Measurements from ENCODE around the gene PLCG2. TPM values are rescaled to one million over a fixed set of nuclear protein-coding genes. Genes with fewer than 3 reads are reported as not detected.

The PLCG2 gene
- total RNA-seq, 1 donor = 31.9 TPM

DNA sequence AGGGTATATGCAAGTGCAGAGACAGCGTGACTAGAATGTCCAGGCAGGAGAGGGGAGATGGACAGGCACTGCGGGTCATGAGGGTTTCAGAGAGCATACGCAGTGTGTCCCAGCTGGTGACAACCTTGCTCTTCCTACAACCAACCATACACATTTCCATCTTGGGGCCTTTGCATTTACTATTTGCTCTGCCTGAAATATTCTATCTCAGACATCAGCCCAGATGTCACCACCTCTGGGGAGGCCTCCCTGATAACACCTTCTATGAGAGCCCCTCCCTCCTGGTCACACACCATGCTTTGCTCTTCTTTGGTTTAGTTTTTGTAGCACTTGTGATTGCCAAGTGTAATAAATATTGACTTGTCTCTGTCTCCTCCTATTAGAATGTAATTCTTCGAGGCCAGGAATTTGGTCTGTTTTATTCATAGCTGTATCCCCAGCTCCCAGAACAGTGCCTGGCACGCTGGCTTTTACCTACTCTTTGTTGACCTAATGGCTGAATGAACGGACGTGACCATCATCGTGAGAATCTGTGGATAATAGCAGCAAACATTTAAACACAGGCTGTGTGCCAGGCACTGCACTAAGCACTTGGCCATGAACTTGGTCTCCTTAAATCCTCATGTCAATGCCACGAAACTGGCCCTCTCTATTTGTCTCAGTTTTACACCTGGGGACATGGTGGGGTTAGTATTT, 51.9 kb downstream of the PLCG2 start:
- H3K4me1 ChIP-seq (ENCODE audit: insufficient read depth, low read length) = peaks cover 99% of the 10 kb centered on the region
- no peaks in the 10 kb centered on the region for H3K9me3 ChIP-seq (ENCODE audit: low read depth, low read length)
- H3K4me3 ChIP-seq (ENCODE audit: low read length) = no peak overlapping the region
- no peaks in the 10 kb centered on the region for H3K27me3 ChIP-seq (ENCODE audit: insufficient read depth, low read length)

DNA sequence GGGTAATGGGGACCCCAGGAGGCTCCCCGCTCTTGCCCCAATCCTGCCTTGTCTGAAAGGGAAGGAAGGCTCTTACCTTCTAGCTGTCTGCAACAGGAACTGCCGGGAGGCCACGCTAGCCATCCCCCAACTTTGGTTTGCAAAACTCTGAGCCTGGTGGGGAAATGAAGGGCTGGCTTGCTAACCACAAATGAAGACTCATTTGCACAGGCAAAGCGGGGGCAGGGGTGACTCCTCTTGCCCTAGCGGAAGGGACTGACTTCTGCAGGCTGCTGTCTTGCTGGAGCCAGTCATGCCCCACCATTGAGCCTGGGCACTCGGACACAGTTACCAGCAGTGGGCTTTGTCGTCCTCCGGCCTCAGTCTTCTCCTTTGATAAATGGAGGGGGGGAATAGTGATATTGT, 52.6 kb downstream of the PLCG2 start:
- Histone ChIP-seq H3K9me3 (ENCODE audit: low read depth, low read length) (no peaks in the 10 kb centered on the region), H3K4me3 (ENCODE audit: low read length) (no peak overlapping the region), H3K27me3 (ENCODE audit: insufficient read depth, low read length) (no peaks in the 10 kb centered on the region), H3K4me1 (ENCODE audit: insufficient read depth, low read length) (peaks cover 99% of the 10 kb centered on the region)

DNA sequence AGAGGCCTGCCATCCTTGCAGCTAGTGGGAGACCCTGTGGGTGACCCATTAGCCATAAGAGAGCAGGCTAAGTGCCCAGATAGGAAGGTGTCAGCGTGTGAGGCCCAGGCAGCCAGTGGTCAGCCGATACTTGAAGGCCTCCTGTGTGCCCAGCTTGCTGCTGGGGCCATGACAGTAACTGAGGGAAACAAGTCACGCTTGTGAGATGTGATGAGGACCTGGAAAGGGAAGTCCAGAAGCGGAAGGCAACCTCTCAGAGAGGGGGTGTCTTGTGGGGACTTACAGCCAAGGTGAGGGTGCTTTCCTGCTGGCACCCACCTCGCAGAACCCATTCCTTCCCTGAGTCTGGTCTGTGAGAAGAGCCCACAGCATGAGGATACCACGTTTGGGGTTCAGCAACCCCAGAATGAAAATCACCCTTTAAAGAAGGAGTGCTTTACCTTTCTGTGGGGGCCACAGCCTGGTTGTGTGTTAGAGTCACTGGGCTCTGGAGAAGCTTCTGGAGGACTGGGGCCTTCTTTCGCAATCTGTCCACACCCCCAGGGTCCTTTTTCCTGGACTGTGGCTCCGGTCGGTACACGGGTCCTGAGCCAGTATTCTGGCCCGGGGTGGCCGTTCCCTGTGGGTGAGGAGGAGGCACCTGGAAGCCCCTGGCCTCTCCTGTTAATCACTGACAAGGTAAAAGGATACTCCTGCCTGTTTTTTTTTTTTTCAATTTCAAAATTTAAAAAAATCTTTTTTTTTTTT, 53.9 kb downstream of the PLCG2 start:
- no peaks in the 10 kb centered on the region for H3K9me3 ChIP-seq (ENCODE audit: low read depth, low read length)
- no peak overlapping the region for H3K4me3 ChIP-seq (ENCODE audit: low read length)
- H3K27me3 ChIP-seq (ENCODE audit: insufficient read depth, low read length) = no peaks in the 10 kb centered on the region
- peaks cover 99% of the 10 kb centered on the region for H3K4me1 ChIP-seq (ENCODE audit: insufficient read depth, low read length)

DNA sequence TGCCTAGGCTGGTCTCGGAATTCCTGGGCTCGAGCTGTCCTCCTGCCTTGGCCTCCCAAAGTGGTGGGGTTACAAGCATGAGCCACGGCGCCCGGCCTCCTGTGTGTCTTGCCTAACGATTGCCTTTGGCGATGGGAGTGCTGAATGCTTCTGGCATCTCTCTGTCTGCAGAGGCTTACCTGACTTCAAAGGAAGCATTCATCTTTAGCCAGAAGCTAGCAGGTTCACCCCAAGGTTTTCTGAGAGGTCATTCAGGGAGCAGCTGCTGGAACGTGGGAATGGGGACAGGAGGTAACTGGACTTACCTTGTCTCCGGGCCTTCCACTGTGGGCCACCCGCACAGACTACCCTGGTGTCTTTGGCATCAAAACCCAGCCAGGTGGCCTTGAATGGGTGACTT, 54.7 kb downstream of the PLCG2 start:
- no peaks in the 10 kb centered on the region for H3K9me3 ChIP-seq (ENCODE audit: low read depth, low read length)
- no peaks in the 10 kb centered on the region for H3K27me3 ChIP-seq (ENCODE audit: insufficient read depth, low read length)
- H3K4me1 ChIP-seq (ENCODE audit: insufficient read depth, low read length) = peaks cover 95% of the 10 kb centered on the region
- no peak overlapping the region for H3K4me3 ChIP-seq (ENCODE audit: low read length)

DNA sequence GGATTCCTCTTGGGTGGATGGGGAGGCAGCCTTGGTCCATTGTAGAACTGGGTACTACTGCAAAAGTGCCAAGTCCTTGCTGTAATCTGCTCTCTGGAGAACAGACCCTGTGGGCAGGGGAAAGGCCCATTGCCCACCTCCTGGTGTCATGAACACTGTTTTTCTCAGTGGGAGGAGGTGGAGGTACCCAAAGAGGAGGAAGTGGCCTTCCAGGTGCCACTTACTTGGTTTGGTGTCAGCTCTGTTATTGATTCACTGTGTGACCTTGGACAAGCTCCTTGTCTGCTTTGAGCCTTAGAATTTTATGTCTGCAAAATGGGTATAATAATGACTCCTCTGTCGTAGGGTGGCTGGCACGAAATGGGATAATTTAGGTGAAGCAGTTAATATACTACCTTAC, 55.8 kb downstream of the PLCG2 start:
- Histone ChIP-seq H3K9me3 (ENCODE audit: low read depth, low read length) (no peaks in the 10 kb centered on the region), H3K27me3 (ENCODE audit: insufficient read depth, low read length) (no peaks in the 10 kb centered on the region), H3K4me3 (ENCODE audit: low read length) (no peak overlapping the region), H3K4me1 (ENCODE audit: insufficient read depth, low read length) (peaks cover 89% of the 10 kb centered on the region)

DNA sequence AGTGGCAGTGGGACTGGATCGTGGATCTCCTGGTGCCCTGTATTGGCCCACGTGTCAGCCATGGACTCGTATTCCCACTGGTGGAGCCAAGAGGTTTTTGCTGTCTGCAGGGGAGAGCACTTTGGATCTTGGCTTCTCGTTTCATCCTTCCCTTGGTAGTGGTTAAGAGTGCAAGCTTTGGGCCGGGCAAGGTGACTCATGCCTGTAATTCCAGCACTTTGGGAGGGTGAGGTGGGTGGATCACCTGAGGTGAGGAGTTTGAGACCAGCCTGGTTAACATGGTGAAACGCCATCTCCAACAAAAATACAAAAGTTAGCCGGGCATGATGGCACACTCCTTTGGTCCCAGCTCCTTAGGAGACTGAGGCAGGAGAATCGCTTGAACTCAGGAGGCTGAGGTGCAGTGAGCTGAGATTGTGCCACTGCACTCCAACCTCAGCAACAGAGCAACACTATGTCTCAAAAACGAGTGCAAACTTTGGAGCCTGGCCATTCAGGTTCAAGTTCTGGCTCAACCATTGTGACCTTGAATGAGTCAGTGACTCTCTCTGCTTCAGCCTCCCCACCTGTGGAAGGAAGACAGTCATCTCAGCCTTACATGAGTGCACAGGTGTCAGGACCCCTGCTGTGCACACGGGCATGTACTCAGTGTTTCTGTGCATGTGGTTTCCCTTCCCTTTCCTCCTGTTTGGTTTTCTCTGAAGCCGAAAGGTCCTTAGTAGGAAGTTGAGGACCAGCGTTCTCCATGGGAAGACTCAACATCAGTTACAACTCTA, 57.4 kb downstream of the PLCG2 start:
- peaks cover 86% of the 10 kb centered on the region for H3K4me1 ChIP-seq (ENCODE audit: insufficient read depth, low read length)
- no peaks in the 10 kb centered on the region for H3K9me3 ChIP-seq (ENCODE audit: low read depth, low read length)
- H3K27me3 ChIP-seq (ENCODE audit: insufficient read depth, low read length) = no peaks in the 10 kb centered on the region
- H3K4me3 ChIP-seq (ENCODE audit: low read length) = no peak overlapping the region

DNA sequence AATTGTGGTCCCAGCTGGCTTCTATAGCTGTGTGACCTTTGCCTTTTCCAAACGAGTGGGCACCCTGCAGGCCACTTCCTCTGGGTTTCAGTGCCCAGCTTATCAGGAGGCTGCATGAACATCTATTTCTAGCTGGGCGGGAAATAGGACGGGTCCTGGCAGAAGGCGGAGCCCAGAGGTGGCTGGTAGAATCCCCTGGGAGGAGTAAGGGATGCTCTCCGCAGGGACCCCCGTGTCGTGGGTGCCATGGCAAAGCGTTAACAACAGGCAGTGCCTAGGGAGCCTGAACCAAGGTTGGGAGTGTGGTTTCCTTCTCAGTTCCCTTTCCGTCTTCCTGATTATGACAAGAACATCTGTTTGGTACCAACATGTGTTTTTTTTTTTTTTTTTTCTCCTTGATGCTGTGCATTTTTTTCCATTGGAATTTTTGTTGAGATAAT, 58.2 kb downstream of the PLCG2 start:
- Histone ChIP-seq H3K9me3 (ENCODE audit: low read depth, low read length) (no peaks in the 10 kb centered on the region), H3K27me3 (ENCODE audit: insufficient read depth, low read length) (no peaks in the 10 kb centered on the region), H3K4me1 (ENCODE audit: insufficient read depth, low read length) (peaks cover 86% of the 10 kb centered on the region), H3K4me3 (ENCODE audit: low read length) (no peak overlapping the region)

DNA sequence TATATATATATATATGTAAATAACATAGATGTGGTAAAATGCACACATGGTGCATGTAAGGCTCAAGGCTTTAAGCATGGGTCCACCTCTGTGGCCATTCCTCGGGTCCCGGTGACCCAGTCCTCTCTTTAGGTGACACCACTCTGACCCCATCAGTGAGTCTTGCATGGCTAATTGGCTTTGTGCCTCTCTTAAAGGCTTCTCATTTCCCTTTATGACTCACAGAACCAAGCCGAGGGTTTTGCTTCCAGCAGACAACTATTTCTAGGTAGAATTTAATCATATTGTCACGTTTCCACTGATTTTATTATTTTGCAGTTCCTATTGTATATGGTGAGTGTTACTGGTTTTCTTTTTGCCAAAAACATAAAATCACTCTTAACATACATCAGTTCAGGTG, 59.7 kb downstream of the PLCG2 start:
- no peaks in the 10 kb centered on the region for H3K9me3 ChIP-seq (ENCODE audit: low read depth, low read length)
- no peaks in the 10 kb centered on the region for H3K27me3 ChIP-seq (ENCODE audit: insufficient read depth, low read length)
- peaks cover 84% of the 10 kb centered on the region for H3K4me1 ChIP-seq (ENCODE audit: insufficient read depth, low read length)
- H3K4me3 ChIP-seq (ENCODE audit: low read length) = no peak overlapping the region

DNA sequence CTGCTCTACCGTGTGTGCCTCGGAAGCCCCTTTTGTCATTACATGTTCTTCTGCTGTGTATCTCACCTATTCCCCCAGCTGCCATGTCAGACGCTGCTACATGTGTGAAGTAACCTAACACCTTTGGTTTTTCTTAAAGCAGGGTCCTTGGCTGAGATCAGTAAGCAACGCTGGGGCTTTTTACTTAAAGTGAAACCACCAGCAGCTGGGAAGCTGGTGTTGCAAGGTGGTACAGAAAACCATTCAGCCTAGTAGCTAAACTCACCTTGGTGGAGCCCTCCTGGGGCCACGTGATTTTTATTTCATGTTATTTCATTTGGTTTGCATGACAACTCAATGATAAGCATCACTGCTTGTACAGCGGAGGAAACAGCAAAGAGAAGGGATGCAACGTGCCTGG, 62.6 kb downstream of the PLCG2 start:
- Histone ChIP-seq H3K27me3 (ENCODE audit: insufficient read depth, low read length) (no peaks in the 10 kb centered on the region), H3K9me3 (ENCODE audit: low read depth, low read length) (no peaks in the 10 kb centered on the region), H3K4me1 (ENCODE audit: insufficient read depth, low read length) (peaks cover 62% of the 10 kb centered on the region), H3K4me3 (ENCODE audit: low read length) (no peak overlapping the region)

DNA sequence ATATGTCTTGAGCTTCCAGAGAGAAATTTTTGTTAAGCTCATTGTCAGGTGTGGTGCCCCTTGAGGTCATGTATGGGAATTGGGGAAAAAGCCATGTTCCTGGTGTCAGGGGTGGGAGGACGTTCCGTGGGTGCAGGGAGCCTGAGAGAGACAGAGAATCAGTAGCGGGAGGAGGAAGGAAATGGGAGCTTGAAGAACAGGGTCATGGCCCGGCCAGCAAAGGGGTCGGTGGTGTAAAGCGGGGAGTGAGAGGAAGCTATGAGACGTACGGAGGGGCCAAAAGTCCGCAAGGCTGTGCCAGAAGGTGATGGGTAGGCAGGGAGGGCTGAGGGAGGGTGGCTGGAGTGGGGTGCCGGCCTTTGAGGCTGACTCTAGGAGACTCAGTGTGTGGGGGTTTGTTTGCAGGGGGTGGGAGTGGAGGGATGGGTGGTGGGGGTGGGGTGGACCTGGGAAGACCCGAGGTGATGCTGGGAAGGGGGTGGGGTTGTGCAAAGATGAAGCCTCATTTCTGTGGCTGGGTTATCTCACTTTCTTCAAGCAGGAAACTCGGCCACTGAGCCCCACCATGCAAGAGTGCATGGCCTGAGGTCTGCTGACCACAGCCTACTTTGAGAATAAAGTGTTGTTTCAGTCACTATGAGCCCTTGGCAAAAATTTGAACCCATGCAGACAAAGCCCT, 63.6 kb downstream of the PLCG2 start:
- Histone ChIP-seq H3K4me1 (ENCODE audit: insufficient read depth, low read length) (peaks cover 52% of the 10 kb centered on the region), H3K4me3 (ENCODE audit: low read length) (no peak overlapping the region), H3K9me3 (ENCODE audit: low read depth, low read length) (no peaks in the 10 kb centered on the region), H3K27me3 (ENCODE audit: insufficient read depth, low read length) (no peaks in the 10 kb centered on the region)

DNA sequence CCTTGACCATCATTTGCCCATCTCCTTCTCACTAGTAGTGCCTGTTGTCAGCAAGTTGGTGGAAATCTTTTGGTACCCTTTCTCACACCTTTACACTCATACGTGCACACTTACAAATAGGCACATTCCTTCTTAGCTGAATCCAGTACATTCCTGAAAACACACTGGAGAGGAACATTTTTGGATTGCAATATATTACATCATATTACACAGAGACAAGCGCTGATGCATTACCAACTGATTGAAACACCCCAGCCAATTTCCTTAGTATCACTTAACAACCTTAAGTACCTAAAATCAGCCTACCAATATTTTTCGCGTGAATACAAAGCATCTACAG, 64.1 kb downstream of the PLCG2 start:
- Histone ChIP-seq H3K27me3 (ENCODE audit: insufficient read depth, low read length) (no peaks in the 10 kb centered on the region), H3K4me3 (ENCODE audit: low read length) (no peak overlapping the region), H3K9me3 (ENCODE audit: low read depth, low read length) (no peaks in the 10 kb centered on the region), H3K4me1 (ENCODE audit: insufficient read depth, low read length) (peaks cover 47% of the 10 kb centered on the region)

DNA sequence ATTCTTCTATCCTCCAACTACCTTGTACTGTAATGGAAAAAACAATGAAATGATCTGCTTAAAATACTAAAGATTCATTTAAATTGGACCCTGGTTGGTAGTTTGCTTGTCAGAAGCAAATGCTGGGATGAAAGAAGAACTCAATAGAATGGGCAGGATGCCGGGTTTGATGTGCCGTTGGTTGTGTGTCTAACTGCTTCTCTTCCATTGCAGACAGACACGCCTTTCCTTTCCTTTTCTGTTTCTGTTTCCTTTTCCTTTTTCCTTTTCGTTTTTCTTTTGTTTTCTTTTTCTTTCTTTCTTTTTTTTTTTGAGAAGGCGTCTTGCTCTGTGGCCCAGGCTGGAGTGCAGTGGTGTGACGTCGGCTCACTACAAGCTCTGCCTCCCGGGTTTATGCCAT, 64.6 kb downstream of the PLCG2 start:
- Histone ChIP-seq H3K4me1 (ENCODE audit: insufficient read depth, low read length) (peaks cover 45% of the 10 kb centered on the region), H3K27me3 (ENCODE audit: insufficient read depth, low read length) (no peaks in the 10 kb centered on the region), H3K4me3 (ENCODE audit: low read length) (no peak overlapping the region), H3K9me3 (ENCODE audit: low read depth, low read length) (no peaks in the 10 kb centered on the region)

DNA sequence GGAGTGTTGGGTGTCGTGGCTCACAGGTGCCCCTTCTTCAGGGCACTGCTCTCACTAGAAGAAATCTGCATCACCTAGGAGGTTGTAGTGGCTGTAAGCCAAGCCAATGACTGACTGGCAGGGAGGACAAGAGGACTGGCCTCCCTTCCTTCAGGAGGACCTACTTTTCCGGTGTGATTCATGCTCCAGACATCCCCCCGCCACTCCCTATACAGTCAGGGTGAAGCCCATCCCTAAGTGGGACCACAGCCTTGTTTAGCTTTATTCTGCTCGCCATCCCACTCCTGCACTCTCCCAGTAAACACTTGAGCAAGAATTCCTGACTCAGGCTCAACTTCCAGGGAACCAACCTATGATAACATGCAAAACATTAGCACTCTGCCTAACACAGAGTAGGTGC, 67.0 kb downstream of the PLCG2 start:
- H3K9me3 ChIP-seq (ENCODE audit: low read depth, low read length) = no peaks in the 10 kb centered on the region
- H3K4me1 ChIP-seq (ENCODE audit: insufficient read depth, low read length) = peaks cover 38% of the 10 kb centered on the region
- no peaks in the 10 kb centered on the region for H3K27me3 ChIP-seq (ENCODE audit: insufficient read depth, low read length)
- no peak overlapping the region for H3K4me3 ChIP-seq (ENCODE audit: low read length)

DNA sequence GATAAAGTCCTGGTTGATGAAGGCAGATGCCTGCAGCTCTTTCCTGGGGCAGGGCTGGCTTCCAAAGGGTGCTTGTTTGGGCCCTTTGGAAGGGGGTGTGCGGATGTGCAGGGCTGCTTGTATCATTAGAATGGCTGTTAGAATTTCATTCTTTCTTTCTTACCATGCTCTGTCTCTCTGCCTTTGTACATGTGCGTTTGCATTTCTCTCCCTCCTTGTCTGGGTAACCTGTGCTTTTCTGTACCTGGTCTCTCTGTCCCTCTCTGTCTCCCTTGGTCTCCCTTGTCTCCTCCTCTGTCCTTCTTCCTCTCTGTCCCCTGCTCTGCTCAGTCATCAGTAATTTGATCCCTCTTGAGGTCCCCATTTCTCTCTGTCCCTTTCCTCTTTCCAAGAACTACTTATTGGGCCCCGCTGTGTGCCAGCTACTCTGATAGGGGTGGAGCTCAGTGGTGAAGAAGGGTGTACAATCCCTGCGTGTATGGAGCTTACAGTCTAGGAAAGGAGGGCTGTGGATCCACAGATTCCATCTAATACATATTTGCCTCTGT, 69.3 kb downstream of the PLCG2 start:
- H3K9me3 ChIP-seq (ENCODE audit: low read depth, low read length) = no peaks in the 10 kb centered on the region
- H3K4me3 ChIP-seq (ENCODE audit: low read length) = no peak overlapping the region
- H3K27me3 ChIP-seq (ENCODE audit: insufficient read depth, low read length) = no peaks in the 10 kb centered on the region
- peaks cover 15% of the 10 kb centered on the region for H3K4me1 ChIP-seq (ENCODE audit: insufficient read depth, low read length)
